ENCODE measurements around the gene FNDC8. TPM values are rescaled to one million over a fixed set of nuclear protein-coding genes. Genes with fewer than 3 reads are reported as not detected.
A peak's percentile ranks its signal among the peaks of the same experiment; 100 is the strongest.
"Not testable (repeated sequence)": the region's sequence is repeated elsewhere in the genome, so short reads cannot be mapped to it uniquely, and the experiment has no call there.

FNDC8 gene
- total and polyA plus RNA-seq, 12 donors: not detected

DNA sequence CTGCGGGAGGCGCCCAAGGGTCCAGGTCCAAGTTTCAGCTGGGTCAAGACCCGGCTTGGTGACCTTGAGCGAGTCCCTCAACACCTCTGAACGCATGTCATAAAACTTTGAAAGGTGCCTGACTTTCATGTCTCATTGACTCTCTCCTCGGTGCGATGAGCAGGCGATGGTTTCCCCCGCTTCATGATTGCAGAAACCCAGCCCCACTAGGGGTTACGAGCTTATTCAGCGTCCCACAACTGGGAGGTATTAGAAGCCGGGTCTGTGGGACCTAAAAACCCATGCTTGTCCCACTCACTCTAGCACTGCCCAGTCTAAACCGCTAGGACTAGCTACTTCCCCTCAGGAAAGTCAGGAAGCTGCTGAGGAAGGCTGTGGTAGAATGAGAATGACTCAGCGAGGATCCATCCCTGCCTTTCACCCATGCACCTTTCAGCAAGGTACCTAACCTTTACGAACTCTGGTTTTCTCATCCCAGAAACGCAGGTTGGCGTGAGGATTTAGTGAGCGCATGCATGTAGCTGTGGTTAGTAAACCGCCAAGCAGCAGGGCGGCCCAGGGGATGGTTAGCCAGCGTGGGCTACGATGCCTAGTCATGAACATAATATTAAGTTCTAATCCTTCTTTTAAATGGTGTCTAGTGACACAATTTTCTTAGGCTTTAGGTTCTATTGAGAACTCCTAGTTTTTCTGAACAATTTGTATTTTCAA, 31.7 kb upstream of the FNDC8 start:
- peak overlapping the region in 9 of 10 donors; percentile 76 to 99 (median 92) for H3K4me3 ChIP-seq
- WGBS, 2 donors: 41 to 50% methylated on average over 22 of the region's 22 CpGs
- TF ChIP-seq, protein P1, sequence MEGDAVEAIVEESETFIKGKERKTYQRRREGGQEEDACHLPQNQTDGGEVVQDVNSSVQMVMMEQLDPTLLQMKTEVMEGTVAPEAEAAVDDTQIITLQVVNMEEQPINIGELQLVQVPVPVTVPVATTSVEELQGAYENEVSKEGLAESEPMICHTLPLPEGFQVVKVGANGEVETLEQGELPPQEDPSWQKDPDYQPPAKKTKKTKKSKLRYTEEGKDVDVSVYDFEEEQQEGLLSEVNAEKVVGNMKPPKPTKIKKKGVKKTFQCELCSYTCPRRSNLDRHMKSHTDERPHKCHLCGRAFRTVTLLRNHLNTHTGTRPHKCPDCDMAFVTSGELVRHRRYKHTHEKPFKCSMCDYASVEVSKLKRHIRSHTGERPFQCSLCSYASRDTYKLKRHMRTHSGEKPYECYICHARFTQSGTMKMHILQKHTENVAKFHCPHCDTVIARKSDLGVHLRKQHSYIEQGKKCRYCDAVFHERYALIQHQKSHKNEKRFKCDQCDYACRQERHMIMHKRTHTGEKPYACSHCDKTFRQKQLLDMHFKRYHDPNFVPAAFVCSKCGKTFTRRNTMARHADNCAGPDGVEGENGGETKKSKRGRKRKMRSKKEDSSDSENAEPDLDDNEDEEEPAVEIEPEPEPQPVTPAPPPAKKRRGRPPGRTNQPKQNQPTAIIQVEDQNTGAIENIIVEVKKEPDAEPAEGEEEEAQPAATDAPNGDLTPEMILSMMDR (IDR thresholded peaks at IDR 0.05): peak in 3 of 9 donors; percentile 0 to 34 (median 20)
- peak in 7 of 8 donors; percentile 20 to 50 (median 40) for ATAC-seq
- intact Hi-C loops (cut with DNase I): loop anchor here in 8 of 10 donors (1.0 to 10.0 kb wide), 7 partner anchors 29 to 107 kb away; partner anchors contain the start of genes RAD51D (in 3 of the 8) and LIG3 (in 2 of the 8)
- H3K27me3 ChIP-seq: no peaks in the 10 kb centered on the region
- no peaks in the 10 kb centered on the region for H3K9me3 ChIP-seq
- peak overlapping the region in 9 of 10 donors; percentile 53 to 95 (median 87) for H3K27ac ChIP-seq
- H3K4me1 ChIP-seq: peaks cover 0 to 27% (median 11%) of the 10 kb centered on the region in 9 donors
- peak in 1 of 2 donors; percentile 10 for DNase-seq
- H3K36me3 ChIP-seq: no peaks in the 10 kb centered on the region

DNA sequence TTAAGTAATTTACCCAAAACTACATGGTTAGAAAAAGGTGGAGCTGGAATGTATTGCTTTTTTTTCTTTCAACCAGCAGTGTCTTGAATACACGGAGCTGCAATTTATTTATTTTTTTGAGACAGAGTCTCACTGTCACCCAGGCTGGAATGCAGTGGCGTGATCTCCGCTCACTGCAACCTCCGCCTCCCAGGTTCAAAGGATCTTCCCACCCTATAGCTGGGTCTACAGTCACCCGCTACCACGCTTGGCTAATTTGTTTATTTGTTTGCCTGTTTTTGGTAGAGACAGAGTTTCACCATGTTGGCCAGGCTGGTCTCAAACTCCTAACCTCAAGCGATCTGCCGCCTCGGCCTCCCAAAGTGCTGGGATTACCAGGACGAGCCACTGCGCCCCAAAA, 30.7 kb upstream of the FNDC8 start:
- H3K9me3 ChIP-seq, ATAC-seq, H3K27me3 ChIP-seq, DNase-seq, H3K36me3 ChIP-seq, H3K4me3 ChIP-seq, H3K27ac ChIP-seq: not testable (repeated sequence)
- 93 to 96% methylated on average over 11 of the region's 11 CpGs for whole genome bisulfite sequencing, 2 donors
- intact Hi-C loops (cut with DNase I): loop anchor here in 2 of 10 donors (5.0 kb wide), 1 partner anchor 93 kb away; no protein-coding TSS in a partner anchor
- H3K4me1 ChIP-seq: peaks cover 0 to 27% (median 11%) of the 10 kb centered on the region in 9 donors

DNA sequence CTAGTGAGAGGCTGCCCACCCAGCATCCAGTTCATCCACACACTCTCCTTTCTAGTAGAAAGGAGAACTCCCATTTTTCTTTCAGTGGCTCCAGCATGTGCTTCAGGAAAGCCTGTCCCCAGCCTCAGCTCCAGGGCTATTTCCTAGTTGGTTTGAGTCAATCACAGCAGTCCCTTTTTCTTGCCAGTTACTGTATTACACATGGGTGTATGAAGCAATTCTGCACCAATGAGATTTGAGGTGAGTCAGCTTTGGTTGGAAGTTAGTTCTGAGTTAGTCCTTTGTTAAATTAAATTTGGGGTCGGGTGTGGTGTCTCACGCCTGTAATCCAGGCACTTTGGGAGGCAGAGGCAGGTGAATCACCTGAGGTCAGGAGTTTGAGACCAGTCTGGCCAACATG, 26.5 kb upstream of the FNDC8 start:
- no peak for DNase-seq
- ATAC-seq: peak in 1 of 8 donors; percentile 85
- 78 to 84% methylated on average over 2 of the region's 2 CpGs for WGBS, 2 donors
- H3K36me3 ChIP-seq: peaks cover 0 to 35% (median 12%) of the 10 kb centered on the region in 9 donors
- H3K9me3 ChIP-seq: no peaks in the 10 kb centered on the region
- intact Hi-C loops (cut with DNase I): loop anchor here in 2 of 10 donors (5.0 kb wide), 1 partner anchor 98 kb away; no protein-coding TSS in a partner anchor
- no peak overlapping the region for H3K4me3 ChIP-seq
- H3K4me1 ChIP-seq: peaks cover 0 to 4% (median under 1%) of the 10 kb centered on the region in 9 donors
- TF ChIP-seq, protein P1 (IDR thresholded peaks at IDR 0.05): no peak
- H3K27ac ChIP-seq: no peak overlapping the region
- no peaks in the 10 kb centered on the region for H3K27me3 ChIP-seq

DNA sequence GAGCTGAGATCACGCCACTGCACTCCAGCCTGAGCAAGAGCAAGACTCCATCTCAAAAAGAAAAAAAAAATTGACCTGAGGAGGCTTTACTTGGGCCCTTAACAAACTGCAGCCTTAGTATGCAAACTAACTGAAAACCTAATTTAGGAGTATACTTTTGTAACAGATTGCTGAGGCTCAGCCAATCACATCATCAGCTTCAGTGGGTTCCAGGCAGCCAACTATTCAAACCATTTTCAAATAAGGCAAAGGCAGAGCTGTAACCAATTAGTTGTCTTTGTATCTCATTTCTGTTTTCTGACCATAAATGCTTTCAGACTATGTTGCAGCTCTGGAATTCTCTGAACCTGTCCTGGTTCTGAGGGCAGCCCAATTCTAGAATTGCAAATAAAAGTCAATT, 25.7 kb upstream of the FNDC8 start:
- Histone ChIP-seq H3K4me3 (no peak overlapping the region), H3K27ac (no peak overlapping the region), H3K4me1 (no peaks in the 10 kb centered on the region), H3K27me3 (no peaks in the 10 kb centered on the region), H3K36me3 (peaks cover 0 to 44% (median 19%) of the 10 kb centered on the region in 9 donors), H3K9me3 (no peaks in the 10 kb centered on the region)
- intact Hi-C loops (cut with DNase I): no loop called here
- ATAC-seq (no peak), DNase-seq (no peak)
- TF ChIP-seq, protein P1 (IDR thresholded peaks at IDR 0.05): no peak
- WGBS, 2 donors: 100% methylated on average over 1 of the region's 1 CpG

DNA sequence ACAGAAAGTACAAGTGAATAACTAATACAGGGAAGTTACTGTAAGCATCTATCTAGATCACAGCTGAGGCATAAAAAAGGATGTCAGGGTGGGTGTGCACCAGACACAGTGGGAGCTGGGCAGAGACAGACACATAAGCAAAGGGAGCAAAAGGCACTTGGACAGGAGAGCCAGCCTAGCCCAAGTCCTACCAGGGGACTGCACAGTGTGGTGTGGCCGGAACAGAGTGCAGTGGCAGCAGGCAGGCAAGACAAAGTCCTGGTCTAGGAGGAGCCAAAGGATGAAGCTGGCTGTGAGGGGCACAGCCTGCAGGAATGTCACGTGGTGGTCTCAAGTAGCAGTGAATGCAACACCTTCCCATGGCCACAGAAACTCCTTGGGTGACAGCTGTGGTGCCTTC, 23.6 kb upstream of the FNDC8 start:
- TF ChIP-seq, protein P1 (IDR thresholded peaks at IDR 0.05): no peak
- H3K27ac ChIP-seq: no peak overlapping the region
- intact Hi-C loops (cut with DNase I): no loop called here
- no peak for ATAC-seq
- no peaks in the 10 kb centered on the region for H3K9me3 ChIP-seq
- peaks cover 0 to 64% (median 35%) of the 10 kb centered on the region in 9 donors for H3K36me3 ChIP-seq
- H3K27me3 ChIP-seq: no peaks in the 10 kb centered on the region
- no peak for DNase-seq
- 87% methylated on average over 2 of the region's 2 CpGs for WGBS, 2 donors
- no peaks in the 10 kb centered on the region for H3K4me1 ChIP-seq
- H3K4me3 ChIP-seq: no peak overlapping the region

Data from heart right ventricle (tissue), 16 donors.